H1 (cell line): ENCODE results near the gene PSME1. TPM values are rescaled to one million over a fixed set of nuclear protein-coding genes. Genes with fewer than 3 reads are reported as not detected.

Experiments used
- ASH2L ChIP-seq: fragments of 200-600, 300-600 bp; sonication (generic); IDR thresholded peaks from one replicate; pipeline ENCODE4 v1.7.1; 2017; ENCODE audit warnings: low read length
- PHF8 ChIP-seq: fragments of 200-600 bp; sonication (generic); conservative IDR thresholded peaks from 2 replicates; pipeline ENCODE4 v1.7.1; 2012; ENCODE audit warnings: low read depth, mild to moderate bottlenecking, inconsistent platforms, low read length, moderate library complexity
- POLR2A ChIP-seq, 2 experiments: IDR thresholded peaks; 1 replicate in 1 of 2; 2 replicates in 1 of 2; pipeline ENCODE4 v1.6.1; 2011; ENCODE audit warnings: low read depth in 2 of 2, low read length in 2 of 2, mild to moderate bottlenecking in 2 of 2; ENCODE audit errors: control extremely low read depth in 1 of 2
- SAP30 ChIP-seq: fragments of 300-600 bp; sonication (generic); IDR thresholded peaks from 2 replicates; pipeline ENCODE4 v1.7.1; 2012; ENCODE audit warnings: low read length, moderate library complexity, mild to moderate bottlenecking, inconsistent platforms; ENCODE audit not compliant: insufficient read depth, insufficient replicate concordance
- SIX5 ChIP-seq: IDR thresholded peaks from 2 replicates; pipeline ENCODE4 v1.6.1; 2011; ENCODE audit warnings: mild to moderate bottlenecking, low read depth, low read length
- SRF ChIP-seq: IDR thresholded peaks from 2 replicates; pipeline ENCODE4 v1.6.1; 2011; ENCODE audit warnings: mild to moderate bottlenecking, low read depth, low read length, moderate library complexity
- SUZ12 ChIP-seq: fragments of 200-600 bp; sonication (generic); IDR thresholded peaks from 2 replicates; pipeline ENCODE4 v1.6.1; 2012; ENCODE audit warnings: mild to moderate bottlenecking, inconsistent platforms, low read length, moderate library complexity, mixed read lengths
- polyA plus RNA-seq, 7 experiments: library from polyadenylated mRNA; depleted of rRNA in 3 of 7; stranded (reverse) in 5 of 7; unstranded in 2 of 7; fragments of >200 nt in 5 of 7; fragments of 200-250 nt in 2 of 7; gene quantifications; 1 replicate in 5 of 7; 2 replicates in 1 of 7; 4 replicates in 1 of 7; pipeline versions ENCODE4 v1.2.1 to v1.2.3, GENCODE V29; 2011 to 2013; ENCODE audit warnings: missing spikeins in 2 of 7, mixed read lengths in 2 of 7
- total RNA-seq: library from RNA; stranded (reverse); fragmentation: NEBNext Ultra II Directional; extraction: Animal tissue kit (Norgen Biotek cat#: 25700); gene quantifications from 2 replicates; pipeline ENCODE4 v1.2.1, GENCODE V29; 2021
- TF ChIP-seq, protein P1 (sequence below): fragments of 300-600 bp; sonication (generic); IDR thresholded peaks from 2 replicates; pipeline ENCODE4 v1.7.1; 2012; ENCODE audit warnings: low read length, moderate library complexity, mild to moderate bottlenecking, inconsistent platforms; ENCODE audit not compliant: insufficient replicate concordance
- TF ChIP-seq, protein P2 (sequence below): IDR thresholded peaks from 2 replicates; pipeline ENCODE4 v1.6.1; 2011; ENCODE audit warnings: low read depth, mild to moderate bottlenecking, low read length; ENCODE audit not compliant: insufficient read depth

Gene PSME1
- total and polyA plus RNA-seq, 2 of the 8 experiments (the other 6 are each of a cell fraction or from before 2014, with no cell fraction given): 74.9 to 85.9 TPM

DNA sequence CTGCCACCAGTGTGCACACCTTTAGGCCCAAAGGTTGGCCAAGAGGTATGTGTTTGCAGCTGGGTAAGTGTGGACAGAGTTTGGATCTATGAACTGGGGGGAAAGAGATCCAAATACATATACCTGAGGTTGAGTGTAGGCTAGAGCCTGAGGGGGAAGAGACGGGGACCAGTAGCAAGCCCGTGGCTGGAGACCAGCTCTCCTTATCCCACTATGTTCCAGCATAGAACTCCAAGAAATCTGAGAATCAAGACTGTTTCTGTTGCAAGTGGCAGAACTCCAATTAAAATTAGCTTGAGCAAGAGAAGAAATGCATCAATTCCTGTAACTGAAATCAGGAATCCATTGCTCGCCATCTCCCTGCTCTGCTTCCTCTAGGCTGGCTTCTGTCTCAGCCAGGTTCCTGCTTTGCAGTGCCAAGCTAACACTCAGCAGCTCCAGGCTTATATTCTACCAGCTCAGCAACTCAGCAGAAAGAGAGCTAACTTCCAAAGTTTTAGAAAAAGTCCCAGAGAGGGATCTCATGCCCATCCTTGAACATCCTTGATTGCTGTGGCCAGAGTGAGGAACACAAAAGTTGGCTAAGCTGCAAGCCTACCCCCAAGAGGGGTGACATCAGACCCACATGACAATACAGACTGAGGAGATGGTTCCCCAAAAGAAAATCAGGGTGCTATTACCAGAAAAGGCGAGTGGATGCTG, 43.3 kb upstream of the PSME1 start (continued):
- TF ChIP-seq, protein P1, sequence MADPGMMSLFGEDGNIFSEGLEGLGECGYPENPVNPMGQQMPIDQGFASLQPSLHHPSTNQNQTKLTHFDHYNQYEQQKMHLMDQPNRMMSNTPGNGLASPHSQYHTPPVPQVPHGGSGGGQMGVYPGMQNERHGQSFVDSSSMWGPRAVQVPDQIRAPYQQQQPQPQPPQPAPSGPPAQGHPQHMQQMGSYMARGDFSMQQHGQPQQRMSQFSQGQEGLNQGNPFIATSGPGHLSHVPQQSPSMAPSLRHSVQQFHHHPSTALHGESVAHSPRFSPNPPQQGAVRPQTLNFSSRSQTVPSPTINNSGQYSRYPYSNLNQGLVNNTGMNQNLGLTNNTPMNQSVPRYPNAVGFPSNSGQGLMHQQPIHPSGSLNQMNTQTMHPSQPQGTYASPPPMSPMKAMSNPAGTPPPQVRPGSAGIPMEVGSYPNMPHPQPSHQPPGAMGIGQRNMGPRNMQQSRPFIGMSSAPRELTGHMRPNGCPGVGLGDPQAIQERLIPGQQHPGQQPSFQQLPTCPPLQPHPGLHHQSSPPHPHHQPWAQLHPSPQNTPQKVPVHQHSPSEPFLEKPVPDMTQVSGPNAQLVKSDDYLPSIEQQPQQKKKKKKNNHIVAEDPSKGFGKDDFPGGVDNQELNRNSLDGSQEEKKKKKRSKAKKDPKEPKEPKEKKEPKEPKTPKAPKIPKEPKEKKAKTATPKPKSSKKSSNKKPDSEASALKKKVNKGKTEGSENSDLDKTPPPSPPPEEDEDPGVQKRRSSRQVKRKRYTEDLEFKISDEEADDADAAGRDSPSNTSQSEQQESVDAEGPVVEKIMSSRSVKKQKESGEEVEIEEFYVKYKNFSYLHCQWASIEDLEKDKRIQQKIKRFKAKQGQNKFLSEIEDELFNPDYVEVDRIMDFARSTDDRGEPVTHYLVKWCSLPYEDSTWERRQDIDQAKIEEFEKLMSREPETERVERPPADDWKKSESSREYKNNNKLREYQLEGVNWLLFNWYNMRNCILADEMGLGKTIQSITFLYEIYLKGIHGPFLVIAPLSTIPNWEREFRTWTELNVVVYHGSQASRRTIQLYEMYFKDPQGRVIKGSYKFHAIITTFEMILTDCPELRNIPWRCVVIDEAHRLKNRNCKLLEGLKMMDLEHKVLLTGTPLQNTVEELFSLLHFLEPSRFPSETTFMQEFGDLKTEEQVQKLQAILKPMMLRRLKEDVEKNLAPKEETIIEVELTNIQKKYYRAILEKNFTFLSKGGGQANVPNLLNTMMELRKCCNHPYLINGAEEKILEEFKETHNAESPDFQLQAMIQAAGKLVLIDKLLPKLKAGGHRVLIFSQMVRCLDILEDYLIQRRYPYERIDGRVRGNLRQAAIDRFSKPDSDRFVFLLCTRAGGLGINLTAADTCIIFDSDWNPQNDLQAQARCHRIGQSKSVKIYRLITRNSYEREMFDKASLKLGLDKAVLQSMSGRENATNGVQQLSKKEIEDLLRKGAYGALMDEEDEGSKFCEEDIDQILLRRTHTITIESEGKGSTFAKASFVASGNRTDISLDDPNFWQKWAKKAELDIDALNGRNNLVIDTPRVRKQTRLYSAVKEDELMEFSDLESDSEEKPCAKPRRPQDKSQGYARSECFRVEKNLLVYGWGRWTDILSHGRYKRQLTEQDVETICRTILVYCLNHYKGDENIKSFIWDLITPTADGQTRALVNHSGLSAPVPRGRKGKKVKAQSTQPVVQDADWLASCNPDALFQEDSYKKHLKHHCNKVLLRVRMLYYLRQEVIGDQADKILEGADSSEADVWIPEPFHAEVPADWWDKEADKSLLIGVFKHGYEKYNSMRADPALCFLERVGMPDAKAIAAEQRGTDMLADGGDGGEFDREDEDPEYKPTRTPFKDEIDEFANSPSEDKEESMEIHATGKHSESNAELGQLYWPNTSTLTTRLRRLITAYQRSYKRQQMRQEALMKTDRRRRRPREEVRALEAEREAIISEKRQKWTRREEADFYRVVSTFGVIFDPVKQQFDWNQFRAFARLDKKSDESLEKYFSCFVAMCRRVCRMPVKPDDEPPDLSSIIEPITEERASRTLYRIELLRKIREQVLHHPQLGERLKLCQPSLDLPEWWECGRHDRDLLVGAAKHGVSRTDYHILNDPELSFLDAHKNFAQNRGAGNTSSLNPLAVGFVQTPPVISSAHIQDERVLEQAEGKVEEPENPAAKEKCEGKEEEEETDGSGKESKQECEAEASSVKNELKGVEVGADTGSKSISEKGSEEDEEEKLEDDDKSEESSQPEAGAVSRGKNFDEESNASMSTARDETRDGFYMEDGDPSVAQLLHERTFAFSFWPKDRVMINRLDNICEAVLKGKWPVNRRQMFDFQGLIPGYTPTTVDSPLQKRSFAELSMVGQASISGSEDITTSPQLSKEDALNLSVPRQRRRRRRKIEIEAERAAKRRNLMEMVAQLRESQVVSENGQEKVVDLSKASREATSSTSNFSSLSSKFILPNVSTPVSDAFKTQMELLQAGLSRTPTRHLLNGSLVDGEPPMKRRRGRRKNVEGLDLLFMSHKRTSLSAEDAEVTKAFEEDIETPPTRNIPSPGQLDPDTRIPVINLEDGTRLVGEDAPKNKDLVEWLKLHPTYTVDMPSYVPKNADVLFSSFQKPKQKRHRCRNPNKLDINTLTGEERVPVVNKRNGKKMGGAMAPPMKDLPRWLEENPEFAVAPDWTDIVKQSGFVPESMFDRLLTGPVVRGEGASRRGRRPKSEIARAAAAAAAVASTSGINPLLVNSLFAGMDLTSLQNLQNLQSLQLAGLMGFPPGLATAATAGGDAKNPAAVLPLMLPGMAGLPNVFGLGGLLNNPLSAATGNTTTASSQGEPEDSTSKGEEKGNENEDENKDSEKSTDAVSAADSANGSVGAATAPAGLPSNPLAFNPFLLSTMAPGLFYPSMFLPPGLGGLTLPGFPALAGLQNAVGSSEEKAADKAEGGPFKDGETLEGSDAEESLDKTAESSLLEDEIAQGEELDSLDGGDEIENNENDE: no peak
- no peak for TF ChIP-seq SRF
- TF ChIP-seq SIX5: no peak
- TF ChIP-seq POLR2A (IDR thresholded peaks at IDR 0.05; ENCODE audit: control extremely low read depth in 1 of 2, low read depth in 2 of 2, low read length in 2 of 2): no peak
- TF ChIP-seq, protein P2, sequence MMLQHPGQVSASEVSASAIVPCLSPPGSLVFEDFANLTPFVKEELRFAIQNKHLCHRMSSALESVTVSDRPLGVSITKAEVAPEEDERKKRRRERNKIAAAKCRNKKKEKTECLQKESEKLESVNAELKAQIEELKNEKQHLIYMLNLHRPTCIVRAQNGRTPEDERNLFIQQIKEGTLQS: no peak
- no peak for TF ChIP-seq SAP30
- no peak for TF ChIP-seq ASH2L
- no peak for TF ChIP-seq SUZ12
- TF ChIP-seq PHF8: no peak
